ENCODE results near the gene CACNA1I.

GRCh38 chr22:39665229-39665628, 94.7 kb downstream of the CACNA1I start:
- no peak for TF ChIP-seq CTCF (IDR thresholded peaks at IDR 0.05)
- no peak for TF ChIP-seq POLR2A (IDR thresholded peaks at IDR 0.05)
